ENCODE data around the gene STAT5B. TPM values are rescaled to one million over a fixed set of nuclear protein-coding genes. Genes with fewer than 3 reads are reported as not detected.
A peak's percentile ranks its signal among the peaks of the same experiment; 100 is the strongest.
"Not testable (repeated sequence)": the region's sequence is repeated elsewhere in the genome, so short reads cannot be mapped to it uniquely, and the experiment has no call there.

The STAT5B gene
- total RNA-seq, 1 experiment from 2014 or later = 28.2 TPM

- no peak for DNase-seq (ENCODE audit: low read depth)
These were observed 8.0 kb downstream of the STAT5B start for GRCh38 chr17:42268236-42268635.

DNA sequence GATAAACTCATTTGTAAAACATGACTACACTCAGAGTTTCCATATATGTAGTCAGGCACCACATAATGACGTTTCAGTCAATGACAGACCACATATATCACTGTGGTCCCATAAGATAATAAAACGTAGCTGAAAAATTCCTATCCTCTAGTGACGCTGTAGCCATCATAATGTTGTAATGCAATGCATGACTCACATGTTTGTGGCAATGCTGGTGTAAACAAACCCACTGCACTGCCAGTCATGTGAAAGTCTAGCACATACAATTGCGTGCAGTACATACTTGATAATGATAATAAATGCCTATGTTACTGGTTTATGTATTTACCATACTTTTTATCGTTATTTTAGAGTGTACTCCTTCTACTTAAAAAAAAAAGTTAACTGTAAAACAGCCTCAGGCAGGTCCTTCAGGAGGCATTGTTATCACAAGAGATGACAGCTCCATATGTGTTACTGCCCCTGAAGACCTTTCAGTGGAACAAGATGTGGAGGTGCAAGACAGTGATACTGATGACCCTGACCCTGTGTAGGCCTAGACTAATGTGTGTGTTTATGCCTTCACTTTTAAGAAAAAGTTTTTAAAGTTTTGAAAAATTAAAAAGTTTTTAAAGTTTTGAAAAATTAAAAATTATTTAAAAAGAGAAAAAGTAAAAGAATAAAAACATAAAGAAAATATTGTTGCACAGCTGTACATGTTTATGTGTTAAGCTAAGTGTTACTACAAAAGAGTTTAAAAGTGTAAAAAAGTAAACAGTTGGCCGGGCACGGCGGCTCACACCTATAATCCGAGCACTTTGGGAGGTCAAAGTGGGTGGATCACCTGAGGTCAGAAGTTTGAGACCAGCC is 9.0 kb downstream of the STAT5B start:
- DNase-seq (ENCODE audit: low read depth) = peak; percentile 94

DNA sequence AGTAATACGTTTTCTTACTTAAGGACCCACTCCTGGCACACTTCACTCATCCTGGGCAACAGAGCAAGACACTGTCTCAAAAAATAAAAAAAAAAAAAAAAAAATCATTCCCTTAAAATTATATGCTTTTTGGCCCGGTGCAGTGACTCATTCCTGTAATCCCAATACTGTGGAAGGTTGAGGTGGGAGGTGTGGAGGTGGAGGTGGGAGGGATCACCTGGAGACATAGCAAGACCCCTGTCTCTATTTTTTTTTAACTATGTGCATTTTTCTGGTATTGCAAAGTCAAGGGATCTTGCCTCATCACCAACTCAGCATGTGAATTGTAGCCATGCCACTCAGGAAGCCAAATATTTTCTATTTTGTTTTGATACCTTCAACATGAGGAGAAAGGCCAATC is 9.7 kb downstream of the STAT5B start:
- DNase-seq (ENCODE audit: low read depth) = no peak

DNA sequence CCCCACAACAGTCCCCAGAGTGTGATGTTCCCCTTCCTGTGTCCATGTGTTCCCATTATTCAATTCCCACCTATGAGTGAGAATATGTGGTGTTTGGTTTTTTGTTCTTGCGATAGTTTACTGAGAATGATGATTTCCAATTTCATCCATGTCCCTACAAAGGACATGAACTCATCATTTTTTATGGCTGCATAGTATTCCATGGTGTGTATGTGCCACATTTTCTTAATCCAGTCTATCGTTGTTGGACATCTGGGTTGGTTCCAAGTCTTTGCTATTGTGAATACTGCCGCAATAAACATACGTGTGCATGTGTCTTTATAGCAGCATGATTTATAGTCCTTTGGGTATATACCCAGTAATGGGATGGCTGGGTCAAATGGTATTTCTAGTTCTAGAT is 11.8 kb downstream of the STAT5B start:
- not testable (repeated sequence) for DNase-seq (ENCODE audit: low read depth)

GRCh38 chr17:42260318-42260717 is 15.9 kb downstream of the STAT5B start:
- DNase-seq (ENCODE audit: low read depth) = no peak

- DNase-seq (ENCODE audit: low read depth) = no peak
These were observed 20.7 kb downstream of the STAT5B start for GRCh38 chr17:42255445-42255844.

DNA sequence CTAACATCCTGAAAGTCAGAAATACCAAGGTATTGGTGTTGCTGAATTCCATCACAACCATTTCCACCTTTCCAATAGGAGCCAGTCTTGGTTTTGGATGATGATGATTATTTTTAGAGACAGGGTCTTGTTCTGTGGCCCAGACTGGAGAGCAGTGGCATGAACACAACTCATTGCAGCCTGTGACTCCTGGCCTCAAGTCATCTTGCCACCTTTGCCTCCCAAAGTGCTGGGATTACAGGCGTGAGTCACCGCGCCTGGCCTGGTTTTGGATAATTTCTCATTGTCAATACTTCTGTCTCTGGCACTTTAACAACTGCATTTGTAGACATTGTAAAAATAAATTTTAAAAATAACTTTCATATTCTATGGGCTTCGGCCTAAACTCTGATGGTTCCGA is 22.6 kb downstream of the STAT5B start:
- DNase-seq (ENCODE audit: low read depth) = peak; percentile 84

- peak; percentile 75 for DNase-seq (ENCODE audit: low read depth)
These were observed 23.3 kb downstream of the STAT5B start for GRCh38 chr17:42252597-42253550.

DNA sequence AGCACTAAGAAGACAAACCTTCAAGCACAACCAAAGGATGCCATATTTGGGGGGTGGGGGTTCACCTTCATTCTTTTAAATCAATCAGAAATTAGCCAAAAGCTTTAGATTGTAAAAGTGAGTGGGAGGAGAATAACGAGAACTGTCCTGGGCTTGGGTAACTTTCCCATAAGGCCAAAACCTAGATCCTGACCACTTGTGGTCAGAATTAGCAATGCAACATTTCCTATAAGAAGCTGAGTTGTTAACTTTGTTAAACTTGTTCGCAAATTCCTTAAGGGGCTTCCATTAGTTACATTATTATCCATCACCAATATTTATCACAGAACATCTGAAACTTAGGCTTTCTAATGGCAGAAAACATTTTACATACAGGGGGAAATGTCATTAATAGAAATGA is 25.1 kb downstream of the STAT5B start:
- DNase-seq (ENCODE audit: low read depth) = no peak

- DNase-seq (ENCODE audit: low read depth) = no peak
These were observed 26.3 kb downstream of the STAT5B start for GRCh38 chr17:42249681-42250446.

DNA sequence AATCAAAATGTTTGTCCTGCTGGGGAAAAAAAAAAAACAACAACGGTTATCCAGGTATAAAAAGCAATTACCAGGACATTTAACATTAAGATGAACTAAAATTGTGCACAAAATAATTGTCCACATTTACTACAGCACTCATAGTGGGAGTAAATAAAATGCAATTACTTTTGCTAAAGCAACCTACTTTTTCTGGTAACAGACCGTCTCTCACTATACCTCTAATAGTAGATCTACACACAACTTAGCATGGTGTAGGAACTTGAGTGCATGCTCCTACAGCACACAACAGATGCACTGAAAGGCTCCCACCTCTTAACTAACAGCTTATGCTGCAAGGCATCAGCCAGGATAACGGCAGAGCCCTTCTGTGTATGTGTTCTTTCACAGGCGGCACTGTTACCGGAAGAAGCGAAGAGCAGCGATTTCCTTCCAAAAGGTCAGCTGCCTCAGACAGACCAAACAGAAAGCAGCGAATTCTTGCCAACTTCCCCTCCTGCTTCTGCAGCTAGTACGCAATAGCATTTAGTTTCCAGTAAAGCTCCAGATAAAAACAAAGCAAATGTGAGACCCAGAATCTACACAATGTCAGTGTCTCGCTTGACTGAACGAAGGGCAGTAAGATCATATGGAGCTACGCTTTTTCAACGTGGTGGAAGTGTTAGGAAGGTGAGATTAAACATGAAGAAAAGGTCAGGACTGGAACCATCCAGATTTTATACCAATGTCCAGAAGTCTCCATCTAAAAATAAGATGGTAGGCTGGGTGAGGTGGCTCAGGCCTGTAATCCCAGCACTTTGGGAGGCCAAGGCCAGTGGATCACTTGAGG is 27.6 kb downstream of the STAT5B start:
- peak; percentile 59 for DNase-seq (ENCODE audit: low read depth)

GRCh38 chr17:42247734-42248133 is 28.5 kb downstream of the STAT5B start:
- DNase-seq (ENCODE audit: low read depth) = peak; percentile 80

- DNase-seq (ENCODE audit: low read depth) = no peak
These were observed 29.7 kb downstream of the STAT5B start for GRCh38 chr17:42246515-42246914.

- not testable (repeated sequence) for DNase-seq (ENCODE audit: low read depth)
These were observed 31.0 kb downstream of the STAT5B start for GRCh38 chr17:42245183-42245582.

DNA sequence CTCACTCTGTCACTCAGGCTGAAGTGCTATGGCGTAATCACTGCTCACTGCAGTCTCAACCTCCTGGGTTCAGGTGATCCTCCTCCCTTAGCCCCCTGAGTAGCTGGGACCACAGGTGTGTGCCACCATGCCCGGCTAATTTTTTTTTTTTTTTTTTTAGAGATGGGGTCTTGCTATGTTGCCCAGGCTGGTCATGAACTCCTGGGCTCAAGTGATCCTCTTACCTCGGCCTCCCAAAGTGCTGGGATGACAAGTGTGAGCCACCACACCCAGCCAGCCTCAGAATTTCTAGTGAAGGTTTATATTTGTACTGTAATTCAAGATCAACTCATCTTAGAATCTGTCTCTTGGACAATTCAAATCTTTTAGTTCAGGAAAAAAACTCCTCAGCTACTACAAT is 32.1 kb downstream of the STAT5B start:
- not testable (repeated sequence) for DNase-seq (ENCODE audit: low read depth)

DNA sequence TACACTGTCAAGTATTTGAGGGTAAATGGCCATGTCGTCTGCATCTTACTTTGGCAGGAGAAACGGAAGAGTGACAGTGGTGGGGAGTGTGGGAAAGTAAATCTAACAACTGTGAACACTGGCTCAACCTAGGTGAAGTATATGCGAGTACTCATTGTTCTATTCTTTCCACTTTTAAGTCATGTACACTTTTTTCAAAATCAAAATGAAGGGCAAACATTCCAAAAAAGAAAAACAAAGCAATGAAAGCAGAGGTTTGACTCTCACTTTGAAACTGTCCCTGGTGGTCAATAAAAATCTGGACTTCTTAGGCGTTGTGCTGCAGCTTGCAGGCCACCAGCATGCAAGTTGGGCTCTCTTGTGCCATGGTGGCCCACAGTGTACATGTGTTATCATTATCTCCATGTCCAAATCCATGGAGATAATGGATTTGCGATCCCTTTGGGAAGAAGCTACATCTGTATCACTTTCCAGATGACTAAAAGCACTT is 32.7 kb downstream of the STAT5B start:
- DNase-seq (ENCODE audit: low read depth) = no peak

GRCh38 chr17:42241871-42242270 is 34.3 kb downstream of the STAT5B start:
- DNase-seq (ENCODE audit: low read depth) = no peak

- not testable (repeated sequence) for DNase-seq (ENCODE audit: low read depth)
These were observed 35.3 kb downstream of the STAT5B start for GRCh38 chr17:42240863-42241262.

DNA sequence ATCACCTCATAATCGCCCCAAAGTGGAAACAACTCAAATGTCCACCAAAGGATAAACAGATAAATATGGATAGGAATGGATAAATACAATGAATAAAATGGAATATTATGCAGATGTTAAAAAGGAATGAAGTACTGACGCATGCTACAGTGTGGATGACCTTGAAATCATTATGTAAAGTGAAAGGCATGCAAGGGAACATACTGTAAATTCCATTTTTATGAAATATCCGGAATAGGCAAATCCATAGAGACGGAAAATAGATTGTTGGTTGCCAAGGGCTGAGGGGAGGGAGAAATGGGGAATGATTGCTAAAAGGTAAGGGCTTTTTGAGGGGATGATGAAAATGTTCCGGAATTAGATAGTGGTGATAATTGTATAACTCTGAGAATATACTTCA is 36.0 kb downstream of the STAT5B start:
- no peak for DNase-seq (ENCODE audit: low read depth)

DNA sequence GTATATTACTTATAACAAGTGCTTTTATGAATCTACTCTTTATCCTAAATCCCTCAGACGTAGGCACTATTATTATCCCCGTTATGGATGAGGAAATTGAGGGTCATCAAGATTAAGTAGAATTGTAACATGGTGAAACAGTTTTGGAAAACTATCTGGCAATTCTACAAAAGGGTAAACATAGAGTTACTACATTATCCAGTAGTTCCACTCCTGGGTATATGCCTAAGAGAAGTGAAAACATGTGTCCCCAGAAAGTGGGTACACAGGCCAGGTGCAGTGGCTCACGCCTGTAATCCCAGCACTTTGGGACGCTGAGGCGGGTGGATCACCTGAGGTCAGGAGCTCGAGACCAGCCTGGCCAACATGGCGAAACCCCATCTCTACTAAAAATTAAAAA is 36.6 kb downstream of the STAT5B start:
- DNase-seq (ENCODE audit: low read depth) = not testable (repeated sequence)

GRCh38 chr17:42236760-42237159 is 39.4 kb downstream of the STAT5B start:
- DNase-seq (ENCODE audit: low read depth) = no peak

Measured in M059J (cell line).